Thyroid gland (tissue), 4 donors: ENCODE results near the gene XPC.

Experiments used
- CTCF ChIP-seq, 6 experiments: fragments of 200-600 bp in 3 of 6; fragments of 450-650 bp in 3 of 6; sonication (generic) in 3 of 6; IDR thresholded peaks; one replicate each; pipeline ENCODE4 v1.5.1; 2016 to 2019; ENCODE audit warnings: antibody characterized with exemption in 6 of 6, mild to moderate bottlenecking in 2 of 6, inconsistent platforms in 1 of 6, moderate library complexity in 1 of 6
- POLR2A ChIP-seq, 2 donors: fragments of 450-650 bp; IDR thresholded peaks; one replicate each; pipeline ENCODE4 v1.6.1; 2017; ENCODE audit warnings: antibody characterized with exemption in 2 of 2, mild to moderate bottlenecking in 2 of 2, moderate library complexity in 1 of 2

DNA sequence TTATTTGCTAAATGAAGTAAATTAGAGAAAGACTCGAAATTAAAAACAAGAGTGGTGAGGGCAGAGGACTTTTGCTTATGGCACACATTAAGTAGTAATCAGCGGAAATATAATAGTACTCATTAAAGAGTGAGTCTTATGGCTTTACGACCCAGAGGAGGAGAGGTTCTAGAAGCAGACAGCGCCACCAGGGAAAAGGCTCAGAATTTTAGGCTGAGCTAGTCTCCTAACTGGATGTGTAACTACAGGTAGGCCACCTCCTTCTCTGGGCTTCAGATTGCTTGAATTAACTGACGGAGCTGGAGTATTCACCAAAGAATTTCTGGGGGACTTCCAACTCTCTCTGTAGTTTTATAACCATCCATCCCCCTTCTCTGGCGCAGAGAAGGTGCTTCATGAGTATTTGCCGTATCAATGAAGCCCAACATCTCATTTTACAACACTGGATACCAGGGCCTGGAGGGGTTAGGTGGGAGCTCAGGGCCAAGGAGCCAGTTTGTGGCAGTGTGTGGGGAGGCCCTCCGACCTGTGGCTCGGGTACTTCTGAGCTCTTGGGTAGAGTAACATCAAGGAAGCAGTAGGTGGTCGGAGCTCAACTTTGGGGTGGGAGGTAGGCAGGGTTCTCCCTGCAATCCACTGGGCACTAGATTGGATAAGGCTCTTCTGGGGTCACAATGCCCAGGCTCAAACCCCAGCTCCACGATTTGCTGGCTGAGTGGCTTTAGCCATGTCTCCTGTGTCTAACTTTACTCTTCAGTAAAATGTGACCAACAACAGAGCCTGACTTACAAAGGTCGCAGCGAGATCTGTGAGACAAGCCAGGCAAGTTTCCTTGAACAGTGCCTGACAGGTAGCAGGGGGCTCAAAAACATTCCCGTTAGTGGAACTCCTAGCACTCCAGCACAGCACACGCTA lies 54.8 kb downstream of the XPC start:
- no peak for TF ChIP-seq CTCF (IDR thresholded peaks at IDR 0.05)
- no peak for TF ChIP-seq POLR2A (IDR thresholded peaks at IDR 0.05)
